Thyroid gland (tissue), 4 donors: ENCODE results near the gene KDF1.
A peak's percentile ranks its signal among the peaks of the same experiment; 100 is the strongest.

Source experiments
- POLR2A ChIP-seq, 2 donors: fragments of 450-650 bp; IDR thresholded peaks; one replicate each; pipeline ENCODE4 v1.6.1; 2017; ENCODE audit warnings: antibody characterized with exemption in 2 of 2, mild to moderate bottlenecking in 2 of 2, moderate library complexity in 1 of 2
- TF ChIP-seq, protein P1 (sequence below), 6 experiments: fragments of 200-600 bp in 3 of 6; fragments of 450-650 bp in 3 of 6; sonication (generic) in 3 of 6; IDR thresholded peaks; one replicate each; pipeline ENCODE4 v1.5.1; 2016 to 2019; ENCODE audit warnings: antibody characterized with exemption in 6 of 6, mild to moderate bottlenecking in 2 of 6, inconsistent platforms in 1 of 6, moderate library complexity in 1 of 6

DNA sequence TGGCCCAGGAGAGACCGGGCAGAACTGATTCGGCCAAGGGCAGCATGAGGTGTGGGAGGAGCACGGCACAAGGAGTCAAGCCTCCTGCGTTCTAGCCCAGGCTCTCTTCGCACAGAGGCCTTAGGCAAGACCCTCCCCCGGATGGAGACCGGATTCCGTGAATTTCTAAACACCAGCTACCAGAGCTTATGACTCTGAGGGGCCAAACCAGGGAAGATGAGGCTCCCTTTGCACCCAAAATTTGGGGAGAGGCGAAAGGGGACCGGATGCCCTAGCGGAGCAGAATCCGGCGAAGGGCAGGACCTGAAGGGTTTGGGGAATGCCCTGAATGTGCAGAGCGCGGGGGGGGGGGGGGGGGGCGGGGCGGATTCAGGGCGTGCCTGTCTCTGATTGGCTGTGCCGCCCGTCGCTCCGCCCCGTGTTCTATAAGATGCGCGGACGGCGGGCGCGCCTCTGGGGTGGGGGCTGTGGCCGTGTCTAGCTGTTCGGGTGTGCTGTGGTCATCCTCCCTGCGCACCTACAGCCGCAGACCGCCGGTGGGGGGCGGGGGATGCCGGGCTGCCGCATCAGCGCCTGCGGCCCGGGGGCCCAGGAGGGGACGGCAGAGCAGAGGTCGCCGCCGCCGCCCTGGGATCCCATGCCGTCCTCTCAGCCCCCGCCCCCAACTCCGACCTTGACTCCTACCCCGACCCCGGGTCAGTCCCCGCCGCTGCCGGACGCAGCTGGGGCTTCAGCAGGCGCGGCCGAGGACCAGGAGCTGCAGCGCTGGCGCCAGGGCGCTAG lies 33.2 kb upstream of the KDF1 start, which contains the start of gene TRNP1:
- TF ChIP-seq, protein P1, sequence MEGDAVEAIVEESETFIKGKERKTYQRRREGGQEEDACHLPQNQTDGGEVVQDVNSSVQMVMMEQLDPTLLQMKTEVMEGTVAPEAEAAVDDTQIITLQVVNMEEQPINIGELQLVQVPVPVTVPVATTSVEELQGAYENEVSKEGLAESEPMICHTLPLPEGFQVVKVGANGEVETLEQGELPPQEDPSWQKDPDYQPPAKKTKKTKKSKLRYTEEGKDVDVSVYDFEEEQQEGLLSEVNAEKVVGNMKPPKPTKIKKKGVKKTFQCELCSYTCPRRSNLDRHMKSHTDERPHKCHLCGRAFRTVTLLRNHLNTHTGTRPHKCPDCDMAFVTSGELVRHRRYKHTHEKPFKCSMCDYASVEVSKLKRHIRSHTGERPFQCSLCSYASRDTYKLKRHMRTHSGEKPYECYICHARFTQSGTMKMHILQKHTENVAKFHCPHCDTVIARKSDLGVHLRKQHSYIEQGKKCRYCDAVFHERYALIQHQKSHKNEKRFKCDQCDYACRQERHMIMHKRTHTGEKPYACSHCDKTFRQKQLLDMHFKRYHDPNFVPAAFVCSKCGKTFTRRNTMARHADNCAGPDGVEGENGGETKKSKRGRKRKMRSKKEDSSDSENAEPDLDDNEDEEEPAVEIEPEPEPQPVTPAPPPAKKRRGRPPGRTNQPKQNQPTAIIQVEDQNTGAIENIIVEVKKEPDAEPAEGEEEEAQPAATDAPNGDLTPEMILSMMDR (IDR thresholded peaks at IDR 0.05), result no peak
- TF ChIP-seq POLR2A (IDR thresholded peaks at IDR 0.05), result peak in 1 of 2 donors; percentile 56
